ENCODE data around the gene CDC42BPB.

Gene CDC42BPB

DNA sequence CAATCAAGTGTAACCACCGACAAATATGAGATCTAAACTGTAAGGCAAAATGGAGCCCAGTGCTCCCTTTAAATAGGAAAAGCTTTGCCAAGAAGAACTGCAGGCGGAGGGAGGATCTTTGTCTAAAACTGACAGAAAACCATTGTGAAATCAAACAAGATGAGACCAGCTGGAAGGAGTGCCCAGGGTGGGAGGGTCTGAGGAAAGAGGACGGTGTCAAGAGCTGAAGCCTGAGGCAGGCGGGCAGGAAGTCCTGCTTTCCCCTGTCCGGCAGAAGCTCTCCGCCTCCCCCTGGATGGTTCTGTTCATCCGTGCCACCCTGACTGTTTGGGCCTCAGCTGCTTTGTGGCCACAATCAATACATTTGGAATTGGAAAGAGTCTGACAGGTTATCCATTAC is 37.5 kb downstream of the CDC42BPB start:
- DNase-seq (ENCODE audit: low read depth, low spot score) = no peak

DNA sequence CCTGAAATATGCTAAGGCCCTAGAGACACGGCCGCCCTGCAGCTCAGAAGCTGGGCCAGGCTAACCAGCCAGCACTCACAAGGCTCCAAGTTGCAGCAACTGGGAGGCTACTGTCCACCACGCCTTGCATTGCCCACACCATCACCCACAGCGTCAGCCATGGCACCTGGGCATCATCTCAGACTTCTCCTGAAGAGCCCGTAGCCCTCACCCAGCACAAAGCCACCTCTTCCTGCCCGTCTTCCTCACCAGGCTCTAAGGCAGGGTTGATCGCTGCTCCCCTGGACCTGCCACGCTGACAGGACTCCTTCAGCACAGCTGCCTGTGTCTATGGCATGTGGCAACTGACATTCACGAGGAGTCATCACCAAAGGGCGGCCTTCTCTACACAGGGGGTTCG is 38.1 kb downstream of the CDC42BPB start:
- DNase-seq (ENCODE audit: low read depth, low spot score) = no peak

- no peak for DNase-seq (ENCODE audit: low read depth, low spot score)
Measured at GRCh38 chr14:103016594-103016993, 40.8 kb downstream of the CDC42BPB start.

- DNase-seq (ENCODE audit: low read depth, low spot score) = no peak
Measured at GRCh38 chr14:103016071-103016470, 41.3 kb downstream of the CDC42BPB start.

DNA sequence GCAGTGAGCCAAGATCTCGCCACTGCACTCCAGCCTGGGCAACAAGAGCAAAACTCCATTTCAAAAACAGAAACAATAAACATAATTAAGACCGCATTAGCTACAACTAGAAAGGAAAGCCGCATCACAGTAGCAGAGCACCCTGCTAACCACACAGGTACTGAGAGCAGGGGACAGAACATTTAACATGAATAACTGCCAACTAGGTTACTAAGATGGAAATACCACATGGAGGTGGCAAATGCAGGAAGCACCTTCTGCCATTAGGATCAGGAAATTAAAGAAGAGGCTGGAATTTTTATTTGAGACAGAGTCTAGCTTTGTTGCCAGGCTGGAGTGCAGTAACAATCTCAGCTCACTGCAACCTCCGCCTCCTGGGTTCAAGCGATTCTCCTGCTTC is 41.9 kb downstream of the CDC42BPB start:
- DNase-seq (ENCODE audit: low read depth, low spot score) = no peak

GRCh38 chr14:103014466-103015228 is 42.7 kb downstream of the CDC42BPB start:
- DNase-seq (ENCODE audit: low read depth, low spot score) = no peak

DNA sequence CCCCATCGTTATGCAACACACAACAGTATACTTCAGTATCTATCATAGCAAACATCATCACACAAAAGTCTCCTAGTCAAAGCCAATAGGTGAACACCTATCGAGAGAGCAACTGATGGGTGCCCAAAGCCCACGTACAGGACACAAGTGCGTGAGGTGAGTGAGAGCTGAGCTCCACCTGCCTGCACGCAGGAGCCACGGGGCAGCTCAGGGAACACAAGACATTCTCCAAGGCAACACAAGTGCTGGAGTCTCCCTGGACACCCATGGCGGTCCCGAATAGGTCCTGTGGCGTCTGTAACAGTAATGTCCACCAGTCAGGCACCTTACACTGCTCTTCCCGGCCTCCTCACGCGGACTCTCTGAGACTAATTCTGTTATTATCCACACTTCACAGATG is 44.3 kb downstream of the CDC42BPB start:
- DNase-seq (ENCODE audit: low read depth, low spot score) = no peak

GRCh38 chr14:103009559-103009958 is 47.8 kb downstream of the CDC42BPB start:
- no peak for DNase-seq (ENCODE audit: low read depth, low spot score)

GRCh38 chr14:103008768-103009357 is 48.5 kb downstream of the CDC42BPB start:
- no peak for DNase-seq (ENCODE audit: low read depth, low spot score)

DNA sequence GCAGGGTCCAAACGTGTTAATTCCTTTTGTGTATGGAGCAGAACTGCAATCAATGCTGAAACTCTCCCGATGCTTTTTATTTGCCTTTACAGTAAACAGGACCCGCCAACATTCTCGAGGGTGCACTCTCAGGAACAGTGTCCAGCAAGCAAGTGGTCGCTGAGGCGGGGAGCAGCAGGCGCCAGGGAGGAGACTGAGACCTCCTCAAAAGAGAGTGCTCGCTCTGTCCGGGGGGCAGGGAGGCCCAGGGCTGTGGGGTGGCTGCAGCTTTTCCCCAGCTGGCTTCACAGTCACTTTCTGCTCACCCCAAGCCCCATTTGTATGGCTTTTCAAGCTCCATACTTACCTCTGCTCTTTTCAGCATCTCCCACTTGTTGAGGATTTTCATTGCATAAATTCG is 49.2 kb downstream of the CDC42BPB start:
- DNase-seq (ENCODE audit: low read depth, low spot score) = no peak

- no peak for DNase-seq (ENCODE audit: low read depth, low spot score)
Measured at GRCh38 chr14:103007555-103007954, 49.8 kb downstream of the CDC42BPB start.

DNA sequence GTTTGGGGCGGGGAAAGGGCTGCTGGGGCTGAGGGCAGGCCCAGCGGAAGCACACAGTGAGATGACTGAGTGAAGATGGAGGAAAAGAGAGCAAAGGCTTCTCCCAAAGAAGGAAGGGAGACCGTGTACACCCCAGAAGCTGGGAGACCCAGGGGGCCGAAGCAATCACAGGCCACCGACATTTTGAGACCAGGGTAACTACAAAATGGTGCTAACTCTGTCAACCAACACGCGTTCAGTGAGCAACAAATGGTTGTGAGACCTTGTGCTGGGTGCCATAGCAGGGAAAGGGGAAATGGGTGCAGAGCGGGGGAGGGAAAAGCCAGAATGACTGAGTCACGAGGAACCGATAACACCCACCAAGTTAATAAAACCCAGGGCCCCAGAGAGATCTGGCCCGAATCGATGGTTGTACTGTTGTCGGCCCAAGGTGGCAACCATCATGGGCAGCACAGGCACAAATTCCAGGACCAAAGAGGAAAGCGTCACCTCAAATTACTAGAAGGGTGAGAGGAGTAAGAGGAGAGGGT is 50.3 kb downstream of the CDC42BPB start:
- no peak for DNase-seq (ENCODE audit: low read depth, low spot score)

DNA sequence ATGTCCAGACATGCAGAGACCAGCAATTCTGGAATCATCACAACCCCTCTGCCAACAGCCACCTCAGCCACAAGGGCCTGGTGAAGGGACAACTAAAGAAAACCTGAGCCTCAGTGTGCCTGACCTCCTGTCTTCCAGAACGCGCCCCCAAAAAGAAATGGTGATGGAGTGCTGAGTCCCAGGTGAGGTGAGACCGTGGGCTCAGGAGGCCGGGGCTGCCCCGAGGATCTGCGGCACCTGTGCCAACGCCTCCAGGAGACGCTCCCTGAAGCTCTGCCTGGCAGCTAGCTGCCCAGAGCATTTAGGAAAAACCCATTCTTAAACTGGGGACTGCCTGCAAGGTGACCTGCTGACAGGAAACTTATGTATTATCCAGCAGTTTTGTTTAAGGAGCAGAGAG is 51.2 kb downstream of the CDC42BPB start:
- no peak for DNase-seq (ENCODE audit: low read depth, low spot score)

GRCh38 chr14:103003850-103004249 is 53.5 kb downstream of the CDC42BPB start:
- no peak for DNase-seq (ENCODE audit: low read depth, low spot score)

DNA sequence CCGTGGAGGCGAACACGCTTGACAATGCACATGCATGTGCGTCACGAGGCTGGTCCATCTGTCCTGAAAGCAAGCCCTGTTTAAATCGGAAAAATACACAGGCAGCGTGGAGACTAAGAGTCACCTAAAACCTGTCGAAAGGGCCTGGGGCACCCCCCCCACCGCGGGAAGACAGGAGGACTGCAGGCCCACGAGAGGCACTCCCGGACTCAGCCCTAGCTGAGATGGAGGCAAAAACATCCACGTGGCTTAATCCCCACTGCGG is 54.1 kb downstream of the CDC42BPB start:
- no peak for DNase-seq (ENCODE audit: low read depth, low spot score)

- DNase-seq (ENCODE audit: low read depth, low spot score) = no peak
Measured at GRCh38 chr14:103002578-103003350, 54.6 kb downstream of the CDC42BPB start.

DNA sequence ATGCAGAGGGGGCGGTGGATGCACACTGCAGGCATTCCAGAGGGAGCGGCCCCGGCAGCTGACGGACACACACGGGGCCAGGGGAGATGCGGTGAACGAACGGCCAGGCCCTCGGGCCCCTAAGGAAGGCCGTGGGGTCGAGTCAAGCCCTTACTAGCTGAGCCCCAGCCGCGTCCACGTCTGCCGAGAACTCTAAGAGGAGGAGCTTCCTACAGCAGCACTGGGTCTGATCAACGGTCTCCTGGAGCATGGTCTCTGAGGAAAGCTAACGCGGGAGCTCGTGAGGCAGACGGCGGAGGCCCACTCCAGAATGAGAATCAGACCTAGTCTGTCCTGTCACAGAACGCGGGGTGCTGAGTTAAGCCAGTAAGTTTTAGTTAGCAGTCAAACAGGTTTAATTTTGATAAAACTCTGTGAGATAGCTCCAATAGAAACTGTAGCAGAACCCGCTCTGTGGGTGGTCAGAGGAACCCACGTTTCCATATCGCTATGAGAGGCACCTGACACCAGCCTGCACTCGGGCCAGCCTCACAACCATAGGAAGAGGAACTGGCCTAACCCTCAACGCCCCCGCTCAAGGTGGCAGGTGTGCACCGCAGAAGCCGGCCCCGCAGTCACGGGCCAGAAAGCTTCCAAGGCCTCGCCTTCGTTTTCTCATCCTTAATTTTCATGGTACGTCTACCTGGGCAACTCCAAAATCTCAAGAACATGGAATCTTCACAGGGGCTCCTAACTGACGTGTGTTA is 55.5 kb downstream of the CDC42BPB start:
- no peak for DNase-seq (ENCODE audit: low read depth, low spot score)

- no peak for DNase-seq (ENCODE audit: low read depth, low spot score)
Measured at GRCh38 chr14:103001226-103001625, 56.1 kb downstream of the CDC42BPB start.

- no peak for DNase-seq (ENCODE audit: low read depth, low spot score)
Measured at GRCh38 chr14:103000291-103000921, 56.9 kb downstream of the CDC42BPB start.

GRCh38 chr14:102999227-102999895 is 58.0 kb downstream of the CDC42BPB start:
- DNase-seq (ENCODE audit: low read depth, low spot score) = no peak

DNA sequence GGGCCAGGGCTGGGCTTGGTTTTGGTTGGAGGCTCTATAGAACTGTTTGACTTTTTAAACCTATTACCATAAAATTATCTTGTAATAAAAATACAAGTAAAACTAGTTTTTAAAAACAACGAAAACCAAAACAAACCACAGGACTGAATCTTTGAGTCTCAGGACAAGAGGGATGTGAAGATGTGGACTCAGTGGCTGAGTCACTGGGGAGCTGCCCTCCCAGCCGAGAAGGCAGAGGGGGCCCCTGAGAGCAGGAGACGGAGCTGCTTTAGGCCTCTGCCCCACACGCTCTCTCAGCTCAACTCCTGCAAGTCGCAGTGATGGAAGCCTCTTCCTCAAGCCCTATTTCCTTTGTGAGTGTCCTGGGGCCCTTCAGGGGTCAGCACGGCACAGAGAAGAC is 59.0 kb downstream of the CDC42BPB start:
- DNase-seq (ENCODE audit: low read depth, low spot score) = no peak
